Measurements from ENCODE around the gene SULT1A1.

GRCh38 chr16:28573738-28574718 lies 35.8 kb downstream of the SULT1A1 start:
- TF ChIP-seq CTCF (conservative IDR thresholded peaks at IDR 0.05; ENCODE audit: low read length) (no peak), EZH2phosphoT487 (IDR thresholded peaks at IDR 0.05; ENCODE audit: borderline replicate concordance) (no peak)
